Common myeloid progenitor, CD34-positive (primary cell): ENCODE data around the gene PRR35.

Source experiments
- CTCF ChIA-PET: fragments of 350-600 bp; sonication (Branson Sonifier 250); formaldehyde crosslinking; loops from one replicate; lab custom pipeline; 2021; ENCODE audit warnings: antibody characterized with exemption; lab: Charles Lee
- POLR2A ChIA-PET: fragments of 350-600 bp; sonication (Branson Sonifier 250); formaldehyde crosslinking; loops from one replicate; lab custom pipeline; 2021; ENCODE audit warnings: antibody characterized with exemption; lab: Charles Lee
- DNase-seq, 3 donors: peaks; one replicate each; pipeline versions ENCODE4 v3.0.0 to v3.0.0-alpha.2; 2013
- H3K27ac ChIP-seq, 2 experiments: 1 replicate in 1 of 2; 2 replicates in 1 of 2; pipeline ENCODE4 v1.7.0; 2013; ENCODE audit warnings: inconsistent platforms in 2 of 2, low read length in 2 of 2, mild to moderate bottlenecking in 2 of 2, low read depth in 1 of 2, moderate library complexity in 1 of 2; ENCODE audit not compliant: severe bottlenecking in 2 of 2, insufficient read depth in 1 of 2, poor library complexity in 1 of 2
- H3K27me3 ChIP-seq, 5 experiments: replicated peaks in 2 of 5; 1 replicate in 3 of 5; 2 replicates in 2 of 5; pipeline versions ENCODE4 v1.6.1 to v1.7.0; 2013; ENCODE audit warnings: low read length in 4 of 5, mild to moderate bottlenecking in 2 of 5, moderate library complexity in 2 of 5, inconsistent platforms in 1 of 5; ENCODE audit not compliant: insufficient read depth in 5 of 5, control insufficient read depth in 4 of 5
- H3K36me3 ChIP-seq, 4 experiments: 1 replicate in 2 of 4; 2 replicates in 2 of 4; pipeline versions ENCODE4 v1.6.1 to v1.7.0; 2013; ENCODE audit warnings: low read length in 3 of 4, control low read depth in 1 of 4, mild to moderate bottlenecking in 1 of 4; ENCODE audit not compliant: control insufficient read depth in 4 of 4, insufficient read depth in 4 of 4
- H3K4me1 ChIP-seq, 4 experiments: 1 replicate in 3 of 4; 2 replicates in 1 of 4; pipeline versions ENCODE4 v1.6.1 to v1.7.1; 2013; ENCODE audit warnings: low read length in 3 of 4, mild to moderate bottlenecking in 3 of 4, control low read depth in 1 of 4, inconsistent platforms in 1 of 4, moderate library complexity in 1 of 4; ENCODE audit not compliant: control insufficient read depth in 4 of 4, insufficient read depth in 4 of 4; ENCODE audit errors: control extremely low read depth in 1 of 4
- H3K4me3 ChIP-seq, 7 experiments: 1 replicate in 4 of 7; 2 replicates in 3 of 7; pipeline versions ENCODE4 v1.5.1 to v1.7.0; 2013; ENCODE audit warnings: mild to moderate bottlenecking in 7 of 7, low read length in 6 of 7, moderate library complexity in 6 of 7, inconsistent platforms in 2 of 7, low read depth in 2 of 7, control low read depth in 1 of 7; ENCODE audit not compliant: insufficient read depth in 4 of 7, control insufficient read depth in 1 of 7; ENCODE audit errors: extremely low read depth in 1 of 7
- H3K9me3 ChIP-seq, 5 experiments: 1 replicate in 4 of 5; 2 replicates in 1 of 5; pipeline versions ENCODE4 v1.6.1 to v1.7.1; 2013; ENCODE audit warnings: low read length in 4 of 5, mild to moderate bottlenecking in 2 of 5, inconsistent platforms in 1 of 5, low read depth in 1 of 5, moderate library complexity in 1 of 5; ENCODE audit not compliant: control insufficient read depth in 4 of 5, insufficient read depth in 2 of 5; ENCODE audit errors: control extremely low read depth in 1 of 5
- WGBS: methylation state at CpG from one replicate; pipeline ENCODE4 v1.1.5; 2013; ENCODE audit not compliant: insufficient coverage; 5-methylcytosine and 5-hydroxymethylcytosine counted together

PRR35 gene

GRCh38 chr16:575354-576196 lies 15.4 kb downstream of the PRR35 start:
- 95% methylated on average over 30 of the region's 36 CpGs for WGBS
- H3K27me3 ChIP-seq = no peaks in the 10 kb centered on the region
- POLR2A ChIA-PET = no interaction called here
- no peak overlapping the region for H3K27ac ChIP-seq
- H3K36me3 ChIP-seq = peaks cover 0 to 34% (median 22%) of the 10 kb centered on the region in 4 experiments
- peaks cover 0 to 19% (median 11%) of the 10 kb centered on the region in 4 experiments for H3K4me1 ChIP-seq
- no peak overlapping the region for H3K4me3 ChIP-seq
- no peak for DNase-seq
- CTCF ChIA-PET = interaction anchor here (0.8 to 1.5 kb wide), 6 partner anchors 13 to 86 kb away, joined by 3 to 4 read pairs (median 4); no protein-coding TSS in a partner anchor
- no peaks in the 10 kb centered on the region for H3K9me3 ChIP-seq

- H3K27me3 ChIP-seq = no peaks in the 10 kb centered on the region
- H3K4me1 ChIP-seq = peaks cover 0 to 12% (median 5%) of the 10 kb centered on the region in 4 experiments
- CTCF ChIA-PET = interaction anchor here (0.8 to 3.5 kb wide), 10 partner anchors 9 to 133 kb away, joined by 3 to 20 read pairs (median 4); partner anchors contain the start of gene NHLRC4
- peaks cover 0 to 41% (median 23%) of the 10 kb centered on the region in 4 experiments for H3K36me3 ChIP-seq
- H3K9me3 ChIP-seq = no peaks in the 10 kb centered on the region
- POLR2A ChIA-PET = no interaction called here
- DNase-seq = no peak
- WGBS = 90% methylated on average over 17 of the region's 21 CpGs
- no peak overlapping the region for H3K4me3 ChIP-seq
- H3K27ac ChIP-seq = no peak overlapping the region
Observed at GRCh38 chr16:576197-576822, 16.1 kb downstream of the PRR35 start.

- Histone ChIP-seq H3K36me3 (peaks cover 0 to 41% (median 23%) of the 10 kb centered on the region in 4 experiments), H3K4me1 (peaks cover 0 to 12% (median 5%) of the 10 kb centered on the region in 4 experiments), H3K9me3 (no peaks in the 10 kb centered on the region), H3K27me3 (no peaks in the 10 kb centered on the region), H3K4me3 (no peak overlapping the region), H3K27ac (no peak overlapping the region)
- WGBS = 41% methylated on average over 2 of the region's 8 CpGs
- DNase-seq = no peak
- CTCF ChIA-PET = interaction anchor here (0.8 to 3.5 kb wide), 10 partner anchors 9 to 134 kb away, joined by 3 to 20 read pairs (median 4); partner anchors contain the start of gene NHLRC4
- POLR2A ChIA-PET = no interaction called here
Observed at GRCh38 chr16:576823-577201, 16.6 kb downstream of the PRR35 start.

- DNase-seq = no peak
- POLR2A ChIA-PET = no interaction called here
- Histone ChIP-seq H3K9me3 (no peaks in the 10 kb centered on the region), H3K4me1 (peaks cover 0 to 12% (median 5%) of the 10 kb centered on the region in 4 experiments), H3K4me3 (no peak overlapping the region), H3K27ac (no peak overlapping the region), H3K27me3 (no peaks in the 10 kb centered on the region), H3K36me3 (peaks cover 0 to 41% (median 23%) of the 10 kb centered on the region in 4 experiments)
- CTCF ChIA-PET = interaction anchor here (0.7 to 3.5 kb wide), 6 partner anchors 9 to 184 kb away, joined by 3 to 20 read pairs (median 6); no protein-coding TSS in a partner anchor
- WGBS = 100% methylated on average over 7 of the region's 13 CpGs
Observed at GRCh38 chr16:577796-578195, 17.6 kb downstream of the PRR35 start.

- POLR2A ChIA-PET = interaction anchor here (0.6 to 1.0 kb wide), 2 partner anchors 10 to 331 kb away, joined by 4 read pairs; no protein-coding TSS in a partner anchor
- no peaks in the 10 kb centered on the region for H3K9me3 ChIP-seq
- H3K27me3 ChIP-seq = no peaks in the 10 kb centered on the region
- H3K36me3 ChIP-seq = peaks cover 0 to 45% (median 26%) of the 10 kb centered on the region in 4 experiments
- CTCF ChIA-PET = interaction anchor here (0.7 to 4.7 kb wide), 10 partner anchors 8 to 187 kb away, joined by 3 to 21 read pairs (median 5); partner anchors contain the start of gene RAB40C
- DNase-seq = no peak
- H3K27ac ChIP-seq = no peak overlapping the region
- WGBS = 92% methylated on average over 19 of the region's 24 CpGs
- peaks cover 0 to 12% (median 5%) of the 10 kb centered on the region in 4 experiments for H3K4me1 ChIP-seq
- H3K4me3 ChIP-seq = peak overlapping the region in 1 of 7 experiments; percentile 73
Observed at GRCh38 chr16:578232-578869, 18.2 kb downstream of the PRR35 start.

- Histone ChIP-seq H3K9me3 (no peaks in the 10 kb centered on the region), H3K27ac (no peak overlapping the region), H3K4me1 (peaks cover 0 to 12% (median 5%) of the 10 kb centered on the region in 4 experiments), H3K36me3 (peaks cover 0 to 44% (median 25%) of the 10 kb centered on the region in 4 experiments), H3K27me3 (no peaks in the 10 kb centered on the region), H3K4me3 (peak overlapping the region in 2 of 7 experiments; percentile 55 to 73)
- CTCF ChIA-PET = interaction anchor here (0.6 to 4.7 kb wide), 11 partner anchors 8 to 187 kb away, joined by 3 to 21 read pairs (median 5); partner anchors contain the start of gene RAB40C
- POLR2A ChIA-PET = interaction anchor here (0.6 to 1.0 kb wide), 2 partner anchors 10 to 332 kb away, joined by 4 read pairs; no protein-coding TSS in a partner anchor
- peak; percentile 87 to 93 (median 93) for DNase-seq
- WGBS = 19% methylated on average over 24 of the region's 34 CpGs
Observed at GRCh38 chr16:578870-579405, 18.7 kb downstream of the PRR35 start.
